MCF 10A (cell line): ENCODE measurements around the gene VWA5A. TPM values are rescaled to one million over a fixed set of nuclear protein-coding genes. Genes with fewer than 3 reads are reported as not detected.

Source experiments
- BruUV-seq: library from RNA; stranded (reverse); fragments of 400-500 nt; replicated peaks from 2 replicates; lab custom pipeline; 2021; lab: Mats Ljungman, UMichigan
- CTCF ChIA-PET: fragments of 300-600 bp; sonication (Branson Sonifier 250); formaldehyde crosslinking; extraction: SDS; loops from one replicate; lab custom pipeline; 2021; ENCODE audit warnings: antibody characterized with exemption, inconsistent platforms; lab: Yijun Ruan, JAX
- POLR2A ChIA-PET: fragments of 300-600, 350-650 bp; sonication (Branson Sonifier 250); formaldehyde crosslinking; extraction: SDS; loops from one replicate; lab custom pipeline; 2020; ENCODE audit warnings: antibody characterized with exemption, inconsistent platforms; lab: Yijun Ruan, JAX
- DNase-seq: peaks from one replicate; pipeline ENCODE4 v3.0.0-alpha.2; 2018; ENCODE audit not compliant: unreplicated experiment
- H3K27ac Mint-ChIP-seq: one replicate; pipeline ENCODE4 v1.8.0; 2022; ENCODE audit warnings: mild to moderate bottlenecking, low read depth, mixed read lengths; ENCODE audit not compliant: unreplicated experiment
- H3K27me3 Mint-ChIP-seq: one replicate; pipeline ENCODE4 v1.8.0; 2022; ENCODE audit warnings: mixed read lengths; ENCODE audit not compliant: insufficient read depth, unreplicated experiment
- H3K36me3 Mint-ChIP-seq: one replicate; pipeline ENCODE4 v1.8.0; 2022; ENCODE audit warnings: mild to moderate bottlenecking, moderate library complexity, mixed read lengths; ENCODE audit not compliant: insufficient read depth, unreplicated experiment
- H3K4me1 Mint-ChIP-seq: one replicate; pipeline ENCODE4 v1.8.0; 2022; ENCODE audit warnings: mixed read lengths; ENCODE audit not compliant: insufficient read depth, unreplicated experiment
- H3K4me3 Mint-ChIP-seq: one replicate; pipeline ENCODE4 v1.8.0; 2022; ENCODE audit warnings: mild to moderate bottlenecking, moderate library complexity, mixed read lengths; ENCODE audit not compliant: unreplicated experiment
- H3K9me3 Mint-ChIP-seq: one replicate; pipeline ENCODE4 v1.8.0; 2022; ENCODE audit warnings: mixed read lengths; ENCODE audit not compliant: unreplicated experiment
- intact Hi-C: fragments of 100-400 bp; cut with micrococcal nuclease; formaldehyde crosslinking; loops from 2 replicates; pipeline ENCODE4 v1.14.1; 2022
- total RNA-seq: library from RNA; stranded (reverse); gene quantifications from 2 replicates; pipeline ENCODE4 v1.2.3, GENCODE V29; 2022
- TF ChIP-seq, protein P1 (sequence below): fragments of 200-600 bp; IDR thresholded peaks from one replicate; pipeline ENCODE4 v1.8.0; 2022; ENCODE audit warnings: antibody characterized with exemption, mild to moderate bottlenecking; ENCODE audit not compliant: unreplicated experiment

VWA5A gene
- total RNA-seq, 1 experiment from 2014 or later, result 7.9 TPM

DNA sequence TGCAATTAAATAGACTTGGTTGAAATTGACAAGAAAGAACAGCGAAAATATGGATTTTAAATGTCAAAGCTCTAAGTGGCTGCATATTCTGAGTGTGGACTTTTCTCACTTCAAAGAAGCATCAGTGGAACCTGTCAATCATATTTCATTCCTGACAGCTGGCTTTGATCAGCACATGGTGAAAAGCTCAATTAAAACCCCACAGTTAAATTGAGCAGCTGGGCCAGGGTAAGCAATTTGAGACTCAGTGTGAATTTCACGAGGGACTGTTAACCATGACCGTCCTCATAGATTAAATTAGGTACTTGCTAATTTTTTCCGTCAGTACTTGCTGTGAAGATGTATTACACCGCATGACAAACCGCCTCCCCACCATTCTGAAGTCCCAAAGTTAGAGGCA lies 56.9 kb downstream of the VWA5A start:
- ChIA-PET POLR2A (no interaction called here), CTCF (interaction anchor here (1.2 kb wide), 1 partner anchor 17 kb away, joined by 3 read pairs; no protein-coding TSS in a partner anchor)
- intact Hi-C loops, result no loop called here
- Mint-ChIP-seq H3K4me1 (no peaks in the 10 kb centered on the region), H3K9me3 (no peaks in the 10 kb centered on the region), H3K36me3 (no peaks in the 10 kb centered on the region), H3K27me3 (no peaks in the 10 kb centered on the region), H3K4me3 (no peak overlapping the region), H3K27ac (no peak overlapping the region)
- no TSS peak for BruUV-seq
- DNase-seq, result no peak
- TF ChIP-seq, protein P1, sequence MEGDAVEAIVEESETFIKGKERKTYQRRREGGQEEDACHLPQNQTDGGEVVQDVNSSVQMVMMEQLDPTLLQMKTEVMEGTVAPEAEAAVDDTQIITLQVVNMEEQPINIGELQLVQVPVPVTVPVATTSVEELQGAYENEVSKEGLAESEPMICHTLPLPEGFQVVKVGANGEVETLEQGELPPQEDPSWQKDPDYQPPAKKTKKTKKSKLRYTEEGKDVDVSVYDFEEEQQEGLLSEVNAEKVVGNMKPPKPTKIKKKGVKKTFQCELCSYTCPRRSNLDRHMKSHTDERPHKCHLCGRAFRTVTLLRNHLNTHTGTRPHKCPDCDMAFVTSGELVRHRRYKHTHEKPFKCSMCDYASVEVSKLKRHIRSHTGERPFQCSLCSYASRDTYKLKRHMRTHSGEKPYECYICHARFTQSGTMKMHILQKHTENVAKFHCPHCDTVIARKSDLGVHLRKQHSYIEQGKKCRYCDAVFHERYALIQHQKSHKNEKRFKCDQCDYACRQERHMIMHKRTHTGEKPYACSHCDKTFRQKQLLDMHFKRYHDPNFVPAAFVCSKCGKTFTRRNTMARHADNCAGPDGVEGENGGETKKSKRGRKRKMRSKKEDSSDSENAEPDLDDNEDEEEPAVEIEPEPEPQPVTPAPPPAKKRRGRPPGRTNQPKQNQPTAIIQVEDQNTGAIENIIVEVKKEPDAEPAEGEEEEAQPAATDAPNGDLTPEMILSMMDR, result no peak

DNA sequence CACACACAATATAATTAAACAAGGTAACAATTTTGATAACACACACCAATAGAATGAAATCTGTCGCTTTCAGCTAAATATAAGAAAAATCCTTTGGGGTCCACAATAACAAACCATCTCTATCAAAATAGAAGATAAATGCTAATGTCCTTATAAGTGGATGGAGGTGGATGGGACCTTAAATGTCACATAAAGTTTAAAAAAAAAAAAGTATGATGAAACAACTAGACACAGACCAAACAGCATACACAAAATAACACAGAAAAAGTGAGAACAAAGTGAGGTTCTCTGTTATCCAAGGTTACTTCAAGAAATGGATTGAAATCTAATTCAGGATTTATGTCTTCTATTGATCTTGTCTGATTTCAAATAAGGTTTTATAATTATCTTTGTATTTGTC lies 57.3 kb downstream of the VWA5A start:
- no peaks in the 10 kb centered on the region for H3K4me1 Mint-ChIP-seq
- no peak for DNase-seq
- CTCF ChIA-PET, result no interaction called here

DNA sequence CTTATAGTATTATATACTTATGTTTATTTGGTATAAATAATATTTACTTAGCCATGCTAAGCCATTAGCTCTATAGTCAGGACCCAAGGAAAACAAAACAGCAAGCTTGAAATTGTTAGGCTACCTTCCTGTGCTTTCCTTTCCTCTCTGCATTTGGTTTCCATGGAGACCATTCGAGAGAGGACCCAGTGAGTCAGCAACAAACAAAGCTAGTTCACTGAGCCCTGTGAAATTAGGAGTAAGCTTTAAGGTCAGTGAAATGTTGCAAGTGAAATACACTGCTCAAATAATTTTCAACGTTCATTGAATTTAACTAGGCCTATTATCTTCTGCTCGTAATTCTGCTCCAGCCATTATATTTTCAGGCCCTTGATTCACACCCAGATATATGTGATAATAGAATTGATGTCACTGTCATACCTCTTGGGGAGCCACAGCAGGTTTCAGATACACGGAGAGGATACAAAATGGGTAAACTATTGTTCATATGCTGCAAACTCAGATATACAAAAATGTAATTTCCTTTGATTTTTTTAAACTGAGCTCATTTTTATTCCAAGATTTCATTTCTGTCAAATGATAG lies 58.8 kb downstream of the VWA5A start:
- H3K4me1 Mint-ChIP-seq, result no peaks in the 10 kb centered on the region
- POLR2A ChIA-PET, result no interaction called here
- CTCF ChIA-PET, result interaction anchor here (0.6 to 1.5 kb wide), 5 partner anchors 10 to 102 kb away, joined by 3 to 6 read pairs (median 3); no protein-coding TSS in a partner anchor

More for the DNA sequence above, 57.3 kb downstream of the VWA5A start:
- BruUV-seq, result no TSS peak
- Mint-ChIP-seq H3K27ac (no peak overlapping the region), H3K27me3 (no peaks in the 10 kb centered on the region), H3K36me3 (no peaks in the 10 kb centered on the region), H3K9me3 (no peaks in the 10 kb centered on the region), H3K4me3 (no peak overlapping the region)
- intact Hi-C loops, result no loop called here
- TF ChIP-seq, protein P1, result no peak
- POLR2A ChIA-PET, result interaction anchor here (0.6 kb wide), 1 partner anchor 828 kb away, joined by 3 read pairs; no protein-coding TSS in a partner anchor

DNA sequence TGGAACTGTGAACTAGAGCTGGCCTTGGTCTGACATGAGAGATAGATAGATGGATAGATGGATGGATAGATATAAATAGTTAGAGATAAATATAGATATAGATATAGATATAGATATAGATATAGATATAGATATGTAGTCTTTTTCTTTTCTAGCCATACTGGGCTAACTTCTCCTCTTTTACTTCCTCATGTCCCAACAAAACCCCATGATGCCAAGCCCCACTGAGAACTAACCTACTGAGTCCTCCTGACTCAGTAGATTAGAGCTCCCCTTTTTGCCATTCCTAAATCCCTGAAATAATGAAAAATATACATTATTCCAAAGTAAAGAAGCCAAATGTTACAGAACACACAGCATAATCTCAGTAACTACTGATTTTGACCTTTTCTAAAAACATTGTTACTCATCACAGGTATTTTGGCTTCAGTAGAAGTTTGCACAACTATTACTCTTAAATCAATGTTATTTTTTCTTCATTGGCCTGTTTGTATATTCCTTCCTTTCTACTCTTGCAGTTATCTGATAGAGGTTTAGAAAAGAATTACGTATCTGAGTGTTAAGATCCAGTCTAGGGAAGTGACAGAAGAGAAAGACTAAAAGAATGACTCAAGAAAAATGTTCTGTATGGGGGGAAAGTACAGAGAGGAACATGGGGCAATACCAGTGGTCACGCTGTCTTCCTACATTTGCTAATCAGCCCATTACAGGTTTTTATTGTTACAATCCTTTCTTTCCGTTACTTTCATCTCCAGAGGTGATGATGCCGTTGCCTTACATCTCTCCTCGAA lies 61.9 kb downstream of the VWA5A start:
- Mint-ChIP-seq H3K27me3 (peaks cover 3% of the 10 kb centered on the region), H3K4me3 (no peak overlapping the region), H3K4me1 (no peaks in the 10 kb centered on the region), H3K36me3 (no peaks in the 10 kb centered on the region), H3K9me3 (no peaks in the 10 kb centered on the region), H3K27ac (no peak overlapping the region)
- ChIA-PET CTCF (no interaction called here), POLR2A (interaction anchor here (0.6 to 0.8 kb wide), 2 partner anchors 20 to 21 kb away, joined by 3 read pairs; no protein-coding TSS in a partner anchor)
- TF ChIP-seq, protein P1, result no peak
- DNase-seq, result peak; percentile 37
- no TSS peak for BruUV-seq
- intact Hi-C loops, result no loop called here

More for the DNA sequence above, 58.8 kb downstream of the VWA5A start:
- Mint-ChIP-seq H3K27me3 (no peaks in the 10 kb centered on the region), H3K27ac (no peak overlapping the region), H3K4me3 (no peak overlapping the region), H3K36me3 (no peaks in the 10 kb centered on the region), H3K9me3 (no peaks in the 10 kb centered on the region)
- TF ChIP-seq, protein P1, result no peak
- no TSS peak for BruUV-seq
- intact Hi-C loops, result no loop called here
- DNase-seq, result peak; percentile 82
